Amniotic epithelial cell (primary cell): ENCODE measurements around the gene LRRC18.

ENCODE experiments used
- DNase-seq: peaks from one replicate; pipeline ENCODE4 v3.0.0-alpha.2; 2010; ENCODE audit warnings: low read depth

LRRC18 gene

DNA sequence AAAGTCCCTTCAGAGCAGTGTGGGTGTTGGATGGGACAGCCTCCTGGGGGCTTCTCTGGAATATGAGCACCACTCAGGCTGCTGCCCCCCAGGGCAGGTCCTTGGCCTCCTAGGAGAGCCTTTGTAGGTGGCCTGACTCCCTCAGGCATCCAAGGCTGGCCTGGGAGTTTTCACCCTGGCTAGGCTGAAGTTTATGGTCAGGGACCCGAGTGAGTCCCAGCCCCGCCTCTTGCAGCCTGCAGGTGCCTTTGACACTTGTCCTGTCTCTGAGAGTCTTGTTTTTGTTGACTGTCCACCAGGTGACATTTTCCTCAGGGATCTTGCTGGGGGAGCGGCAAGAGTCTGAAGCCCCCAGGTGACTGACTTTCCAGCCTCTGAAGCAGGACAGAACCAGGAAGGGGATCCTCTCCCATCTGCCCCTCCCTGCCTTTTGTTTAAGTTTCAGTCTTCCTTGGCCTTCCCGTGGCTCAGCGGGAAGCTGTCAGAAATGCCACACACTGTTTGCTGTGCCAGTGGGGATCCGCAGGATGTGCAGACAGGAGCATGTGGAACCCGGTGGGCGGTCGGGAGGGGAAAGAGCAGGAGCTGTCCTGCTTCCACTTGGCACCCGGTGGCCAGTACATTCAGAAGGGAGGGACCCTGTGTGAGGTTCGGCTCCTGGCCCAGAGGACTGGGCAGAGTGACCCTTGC, 59.5 kb downstream of the LRRC18 start:
- DNase-seq, result no peak

DNA sequence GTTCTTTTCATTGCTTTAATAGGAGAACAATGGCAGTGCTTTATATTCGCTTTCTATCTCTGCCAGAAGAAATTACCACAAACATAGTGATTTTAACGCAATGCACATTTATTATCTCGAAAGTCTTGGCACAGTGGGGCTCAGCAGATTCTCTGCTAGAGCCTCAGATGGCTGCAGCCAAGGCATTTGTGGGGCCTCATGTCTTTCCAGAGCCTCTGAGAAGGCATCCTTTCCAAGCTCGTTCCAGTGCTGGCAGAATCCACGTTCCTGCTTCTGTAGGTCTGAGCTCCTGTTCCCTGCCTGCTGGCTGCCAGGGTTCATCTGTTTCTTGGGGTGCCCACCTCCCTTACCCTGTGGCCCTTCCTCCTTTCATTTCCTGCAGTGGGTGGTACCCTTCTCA, 60.2 kb downstream of the LRRC18 start:
- no peak for DNase-seq

DNA sequence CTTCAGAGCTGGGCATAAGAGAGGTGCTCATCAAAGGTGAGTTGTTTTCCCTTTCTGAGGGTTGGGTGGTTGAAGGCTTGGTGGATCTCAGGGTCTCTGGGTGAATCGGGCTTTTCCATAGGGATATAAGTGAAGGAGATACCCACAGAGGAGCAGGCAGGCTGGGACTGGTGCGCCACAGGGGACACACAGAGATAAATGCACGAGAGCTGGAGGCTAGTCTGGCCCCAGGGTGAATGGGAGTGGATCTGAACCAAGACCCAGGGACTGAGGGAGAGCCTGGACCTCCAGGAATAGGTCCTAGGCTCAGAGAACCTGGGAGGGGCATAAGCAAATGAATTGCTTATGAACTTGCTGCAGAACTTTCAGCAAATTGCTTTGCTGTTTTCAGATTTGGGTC, 61.5 kb downstream of the LRRC18 start:
- no peak for DNase-seq

DNA sequence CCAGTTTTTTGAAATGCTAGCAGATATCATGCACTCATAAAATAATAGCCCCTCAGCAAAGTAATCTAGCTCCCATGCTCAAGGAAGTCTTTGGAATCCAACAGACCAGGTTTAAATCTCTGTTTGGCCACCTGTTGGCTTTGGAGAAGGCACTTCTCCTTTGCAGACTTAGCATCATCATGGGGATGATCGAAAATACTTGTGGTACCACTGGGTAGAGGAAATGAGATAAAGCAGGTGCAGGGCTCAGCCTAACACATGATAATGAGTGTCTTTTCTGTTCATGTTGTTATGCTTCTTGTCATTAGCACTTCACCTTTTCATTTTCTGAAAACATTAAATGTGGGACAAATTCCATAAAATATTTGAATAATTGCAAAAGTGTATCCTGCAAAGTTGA, 67.4 kb downstream of the LRRC18 start:
- DNase-seq, result no peak
